GM12891 (cell line): Measurements from ENCODE around the gene EML5.
A peak's percentile ranks its signal among the peaks of the same experiment; 100 is the strongest.

Experiments used
- DNase-seq: peaks from one replicate; pipeline ENCODE4 v3.0.0; 2011; ENCODE audit warnings: low spot score; ENCODE audit not compliant: insufficient read length
- FAIRE-seq: peaks from 2 replicates; lab custom pipeline; 2011; peaks lifted over from hg19 to GRCh38; lab: Jason Lieb, UNC
- PAX5 ChIP-seq: IDR thresholded peaks from 2 replicates; pipeline ENCODE4 v1.6.1; 2011; ENCODE audit warnings: low read length, moderate library complexity, mild to moderate bottlenecking; ENCODE audit not compliant: insufficient read depth, severe bottlenecking
- POLR2A ChIP-seq: IDR thresholded peaks from 2 replicates; pipeline ENCODE4 v1.6.1; 2011; ENCODE audit warnings: low read depth, low read length, control low read depth
- POLR2AphosphoS5 ChIP-seq: IDR thresholded peaks from 2 replicates; pipeline ENCODE4 v1.6.1; 2011; ENCODE audit warnings: low read depth, low read length, control low read depth
- POU2F2 ChIP-seq: IDR thresholded peaks from 2 replicates; pipeline ENCODE4 v1.6.1; 2011; ENCODE audit warnings: low read depth, mild to moderate bottlenecking, control low read depth, low read length, moderate library complexity
- SPI1 ChIP-seq: IDR thresholded peaks from 2 replicates; pipeline ENCODE4 v1.6.1; 2011; ENCODE audit warnings: low read depth, low read length, control low read depth
- TAF1 ChIP-seq: IDR thresholded peaks from 2 replicates; pipeline ENCODE4 v1.6.1; 2011; ENCODE audit warnings: low read depth, low read length, control low read depth

Gene EML5

DNA sequence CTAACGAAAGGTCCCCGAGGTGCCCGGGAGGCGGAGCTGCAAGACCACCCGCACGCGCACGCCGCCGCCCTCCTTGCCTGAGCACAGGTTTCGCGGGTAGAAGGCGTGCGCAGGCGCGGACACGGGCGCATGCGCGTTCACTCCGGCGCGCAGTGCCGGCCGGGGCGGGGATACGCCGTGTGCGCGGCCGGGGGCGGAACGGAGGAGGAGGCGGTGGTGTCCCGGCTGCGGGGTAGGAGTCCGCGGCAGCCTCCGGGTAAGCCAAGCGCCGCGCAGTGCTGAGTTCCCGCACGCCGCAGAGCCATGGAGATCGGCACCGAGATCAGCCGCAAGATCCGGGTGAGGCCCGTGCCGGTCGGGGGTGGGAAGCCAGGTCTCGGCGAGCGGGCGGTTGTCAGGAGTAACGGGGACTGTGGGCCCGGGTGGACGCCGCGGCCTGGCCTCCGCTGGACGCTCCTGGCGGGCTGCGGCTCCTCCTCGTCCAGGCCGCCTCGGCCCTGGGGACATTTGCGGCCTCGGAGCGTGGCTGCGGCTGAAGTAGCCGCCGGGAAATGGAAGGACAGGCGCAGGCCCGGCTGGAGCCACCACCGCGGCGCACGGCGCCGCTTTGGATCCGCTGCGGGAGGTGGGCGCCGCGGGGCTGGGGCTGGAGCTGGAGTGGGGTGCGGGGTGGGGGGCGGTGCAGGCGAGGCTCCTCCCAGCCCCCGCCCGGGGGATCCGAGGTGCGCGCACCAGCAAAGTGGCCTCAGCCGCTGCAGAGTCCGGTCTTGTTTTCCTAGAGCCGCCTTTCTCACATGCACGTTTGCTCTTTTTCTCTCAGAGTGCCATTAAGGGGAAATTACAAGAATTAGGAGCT, 229.7 kb downstream of the EML5 start, which contains the start of gene ZC3H14:
TSS of gene ZC3H14 (plus strand) at position 207 of the 856 bp plus-strand sequence. CDS start at position 304, 97 bp downstream.
- peak; percentile 90 for DNase-seq
- TF ChIP-seq PAX5 (peak; percentile 8), TAF1 (peak; percentile 25; the same call in 1 of the 2 replicates), SPI1 (no peak), POLR2AphosphoS5 (peak; percentile 69; the same call in 1 of the 2 replicates), POU2F2 (no peak), POLR2A (peak; percentile 63; the same call in 1 of the 2 replicates)
- peak; percentile 99 for FAIRE-seq

DNA sequence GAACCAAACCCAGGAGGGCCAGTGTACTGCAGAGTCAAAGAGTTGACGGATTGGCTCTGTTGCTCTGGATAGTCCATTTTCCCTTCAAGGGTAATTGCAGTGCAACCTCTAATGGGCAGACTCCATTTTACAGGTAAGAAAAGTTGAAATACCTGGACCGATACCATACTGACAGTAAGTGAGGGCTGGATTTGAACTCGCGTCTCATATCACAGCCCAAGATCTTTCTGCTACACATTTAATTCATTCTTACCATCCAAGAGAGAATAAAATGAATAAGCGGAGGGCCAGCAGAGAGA, 230.3 kb downstream of the EML5 start:
- TF ChIP-seq TAF1 (no peak), SPI1 (no peak), PAX5 (no peak), POLR2AphosphoS5 (no peak), POLR2A (no peak), POU2F2 (no peak)
- FAIRE-seq (no peak), DNase-seq (no peak)
